Right cardiac atrium (tissue), 5 donors: ENCODE data around the gene RBMY1E. TPM values are rescaled to one million over a fixed set of nuclear protein-coding genes. Genes with fewer than 3 reads are reported as not detected.
"Not testable (repeated sequence)": the region's sequence is repeated elsewhere in the genome, so short reads cannot be mapped to it uniquely, and the experiment has no call there.

ENCODE experiments used
- ATAC-seq, 2 donors: fragments of 200-7000 bp; cut with Tn5 transposase; one replicate each; pipeline versions ENCODE4 v1.8.0 to v1.9.1; 2020; ENCODE audit warnings: moderate library complexity in 2 of 2, mild to moderate bottlenecking in 1 of 2
- DNase-seq, 3 donors: peaks; one replicate each; pipeline ENCODE4 v3.0.0-alpha.2; 2020
- H3K27ac ChIP-seq: one replicate; pipeline ENCODE4 v1.5.1; 2013; ENCODE audit warnings: mild to moderate bottlenecking, low read length, control low read depth, moderate library complexity
- H3K27me3 ChIP-seq: one replicate; pipeline ENCODE4 v1.6.1; 2013; ENCODE audit not compliant: control insufficient read depth, insufficient read depth
- H3K4me1 ChIP-seq: one replicate; pipeline ENCODE4 v1.6.1; 2013; ENCODE audit warnings: low read length; ENCODE audit not compliant: control insufficient read depth, insufficient read depth
- H3K4me3 ChIP-seq: one replicate; pipeline ENCODE4 v1.5.1; 2013; ENCODE audit warnings: low read length, control low read depth
- H3K9me3 ChIP-seq: one replicate; pipeline ENCODE4 v1.6.1; 2013; ENCODE audit warnings: low read length; ENCODE audit not compliant: control insufficient read depth
- WGBS: extraction: QIAGEN DNeasy Blood & Tissue Kit; methylation state at CpG from one replicate; pipeline ENCODE4 v1.1.7; 2013; 5-methylcytosine and 5-hydroxymethylcytosine counted together
- intact Hi-C, 4 donors: fragments of 100-400 bp; cut with DNase I; formaldehyde crosslinking; loops; one replicate each; pipeline versions ENCODE4 v1.11.0 to v1.14.0; 2022 to 2023
- long read RNA-seq, 4 donors: library from polyadenylated mRNA; unstranded; transcript quantifications; one replicate each; pipeline ENCODE4 v2.0.0, GENCODE V29; 2020 to 2021
- polyA plus RNA-seq: library from polyadenylated mRNA; stranded (reverse); fragments of 200-250 nt; gene quantifications from one replicate; pipeline ENCODE4 v1.2.3, GENCODE V29; 2013
- total RNA-seq, 4 donors: library from RNA; stranded (reverse); fragmentation: NEBNext Ultra II Directional; extraction: Animal tissue kit (Norgen Biotek cat#: 25700); gene quantifications; one replicate each; pipeline ENCODE4 v1.2.1, GENCODE V29; 2021
- donor health status: healthy with polysubstance abuse.
- donor health status: DM: no; HTN: yes; CAD: no.
- donor health status: DM: no; HTN: no; CAD: no.
- donor health status: DM: no; HTN: yes; CAD: no; lungs with severe emphysema.
- donor health status: DM: yes; HTN: yes; CAD: no.

RBMY1E gene
- total RNA-seq: not detected
- not detected for polyA plus RNA-seq
- long read RNA-seq, donor 1: 0 reads
- long read RNA-seq, donor 2: 0 reads
- long read RNA-seq, donor 3: 0 reads
- long read RNA-seq, donor 4: 0 reads

GRCh38 chrY:21917932-21918331 lies at the start of gene RBMY1E:
RBMY1E (minus strand) TSS chrY:21918032; CDS start chrY:21916054, 1,978 bp downstream.
- intact Hi-C loops, H3K27me3 ChIP-seq, H3K4me1 ChIP-seq, ATAC-seq, H3K27ac ChIP-seq, H3K4me3 ChIP-seq, H3K9me3 ChIP-seq, DNase-seq: not testable (repeated sequence)
- WGBS: no CpG with 5 or more reads among the region's 29 CpGs

- ATAC-seq, intact Hi-C loops, H3K4me3 ChIP-seq, H3K4me1 ChIP-seq, H3K9me3 ChIP-seq, H3K27ac ChIP-seq, H3K27me3 ChIP-seq, DNase-seq: not testable (repeated sequence)
- no CpG with 5 or more reads among the region's 28 CpGs for whole genome bisulfite sequencing
Observed at GRCh38 chrY:21894426-21894825, 23.4 kb downstream of the RBMY1E start, which contains the start of gene RBMY1D. RBMY1D (minus strand) TSS chrY:21894526; CDS start chrY:21892513, 2,013 bp downstream.

- no CpG with 5 or more reads among the region's 5 CpGs for WGBS
- H3K27me3 ChIP-seq, intact Hi-C loops, H3K9me3 ChIP-seq, H3K4me3 ChIP-seq, H3K27ac ChIP-seq, DNase-seq, ATAC-seq, H3K4me1 ChIP-seq: not testable (repeated sequence)
Observed at GRCh38 chrY:21869407-21870076, 48.3 kb downstream of the RBMY1E start.

Other genes starting within 250 kb of the RBMY1E start
- not detected for gene RBMY1D, start 23.5 kb downstream of the RBMY1E start, total RNA-seq
- gene RBMY1D, start 23.5 kb downstream of the RBMY1E start, polyA plus RNA-seq: not detected